Lower leg skin (tissue), 3 donors: ENCODE data around the gene ARPP21.

ENCODE experiments used
- CTCF ChIP-seq, 3 donors: fragments of 450-650 bp; IDR thresholded peaks; one replicate each; pipeline ENCODE4 v1.5.1; 2016; ENCODE audit warnings: antibody characterized with exemption in 3 of 3, mild to moderate bottlenecking in 3 of 3, moderate library complexity in 2 of 3
- POLR2A ChIP-seq, 2 donors: fragments of 450-650 bp; IDR thresholded peaks; one replicate each; pipeline ENCODE4 v1.6.1; 2016 to 2017; ENCODE audit warnings: antibody characterized with exemption in 2 of 2, mild to moderate bottlenecking in 1 of 2, moderate library complexity in 1 of 2

DNA sequence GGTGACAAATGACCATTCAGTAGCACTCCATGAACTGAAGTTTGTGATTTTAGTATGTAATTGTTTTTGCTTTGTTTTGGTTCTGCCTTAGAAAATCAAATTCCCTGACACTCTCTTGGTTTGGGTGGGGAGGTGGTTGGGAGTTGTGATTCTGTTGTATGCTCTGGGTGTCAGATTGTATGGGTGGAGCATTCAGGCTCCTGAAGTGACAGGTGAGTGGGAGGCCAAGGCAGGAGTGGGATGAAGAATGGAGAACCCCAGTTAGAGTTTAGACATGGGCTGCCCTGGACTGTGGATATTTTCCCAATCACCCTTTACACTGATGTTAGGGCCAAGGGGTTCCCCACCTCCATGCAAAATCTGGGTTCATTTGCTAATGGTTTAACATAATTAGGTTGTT lies 83.6 kb downstream of the ARPP21 start:
- TF ChIP-seq CTCF (IDR thresholded peaks at IDR 0.05) (no peak), POLR2A (IDR thresholded peaks at IDR 0.05) (no peak)
